Hypothalamus (tissue), 51 donors: ENCODE measurements around the gene DDX51.

Experiments used
- DNase-seq, 51 donors: peaks; one replicate each; lab custom pipeline; 2025; lab: John Stamatoyannopoulos, UW

DDX51 gene

DNA sequence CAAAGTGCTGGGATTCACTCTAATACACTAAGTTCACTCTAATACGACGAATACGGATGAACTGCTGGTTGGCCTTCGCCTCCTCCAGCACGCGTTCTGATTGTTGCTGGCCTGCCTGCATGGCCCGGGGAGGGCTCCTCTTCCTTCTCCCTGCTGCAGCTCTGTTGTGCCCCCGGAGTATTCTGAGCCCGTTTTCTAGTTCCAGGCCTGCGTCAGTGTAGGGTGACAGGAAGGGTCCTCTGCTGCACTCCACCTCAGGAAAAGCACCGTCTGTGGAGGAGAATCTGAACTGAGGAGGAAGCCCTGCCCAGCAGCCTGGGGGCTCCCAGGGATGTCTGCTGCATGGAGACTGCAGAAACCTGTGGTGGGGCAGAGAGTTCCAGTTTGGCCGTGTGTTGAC is 44.4 kb downstream of the DDX51 start:
- no peak for DNase-seq

DNA sequence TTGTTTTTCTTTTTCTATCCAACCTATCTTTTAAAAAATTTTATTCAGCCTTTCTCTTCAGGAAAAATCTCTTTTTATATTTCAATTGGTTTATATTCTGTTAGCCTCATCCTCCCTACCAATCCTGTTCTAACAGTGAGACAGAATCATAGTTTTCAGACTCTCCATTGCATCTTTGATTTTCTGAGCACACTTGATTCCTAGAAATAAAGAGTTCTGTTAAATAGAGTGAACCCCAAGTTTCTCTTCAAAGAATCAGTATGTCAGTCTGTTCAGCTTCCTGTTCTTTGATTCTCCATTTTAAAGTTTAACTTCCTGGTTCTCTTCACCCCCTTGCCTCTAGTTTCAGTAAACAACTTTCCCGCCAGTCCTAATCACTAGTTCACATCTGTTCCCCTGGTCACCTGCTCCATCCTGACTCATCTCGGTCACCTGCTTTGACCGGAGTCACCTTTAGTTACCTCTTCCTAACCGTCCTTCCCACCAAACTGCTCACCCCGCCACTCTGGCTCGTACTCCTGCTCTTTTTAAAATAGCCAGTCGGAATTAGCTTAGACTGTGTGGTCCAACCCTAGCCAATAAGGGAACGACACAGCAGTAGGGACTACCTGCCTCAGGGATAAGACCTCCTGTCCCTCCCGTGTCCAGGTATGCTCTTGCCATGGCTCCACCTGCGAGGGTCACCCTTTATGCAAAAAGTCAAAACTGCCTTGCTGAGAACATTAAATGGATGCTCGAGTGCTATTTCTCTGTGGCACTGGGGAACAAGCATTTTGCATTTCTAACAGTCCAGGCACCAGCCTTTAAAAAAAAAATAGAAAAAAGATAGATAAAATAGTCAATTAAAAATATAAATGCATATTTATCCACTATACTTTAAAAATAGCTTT is 48.4 kb downstream of the DDX51 start:
- no peak for DNase-seq

DNA sequence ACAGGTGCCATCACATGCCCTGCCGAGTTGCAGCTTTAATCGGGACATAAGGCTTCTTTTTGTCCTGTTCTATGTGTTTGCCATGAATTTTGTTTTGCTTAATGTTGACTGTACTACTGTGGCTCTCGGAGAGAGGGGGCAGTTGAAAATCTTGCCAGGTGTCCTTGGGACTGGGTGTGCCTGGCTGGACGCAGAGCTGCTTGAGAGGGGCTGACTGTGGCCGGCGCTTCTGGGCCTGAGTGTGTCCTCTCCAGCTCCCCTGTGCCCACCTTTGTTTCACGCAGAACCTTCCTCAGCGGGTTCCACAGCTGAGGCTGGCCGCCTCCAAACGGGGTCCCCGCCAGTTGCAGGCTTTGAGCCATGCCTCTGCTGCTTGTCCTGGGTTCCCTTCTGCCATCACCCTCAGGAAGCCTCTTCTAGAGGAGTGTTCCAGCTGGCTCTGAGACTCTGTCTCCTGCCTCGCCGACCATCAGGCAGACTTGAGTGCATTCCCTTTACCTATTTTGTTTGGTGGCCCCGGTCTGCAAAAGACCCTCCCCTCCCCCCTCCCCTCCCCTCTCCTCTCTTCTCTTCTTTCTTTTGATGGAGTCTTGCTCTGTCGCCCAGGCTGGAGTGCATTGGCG is 49.7 kb downstream of the DDX51 start:
- DNase-seq, result no peak

DNA sequence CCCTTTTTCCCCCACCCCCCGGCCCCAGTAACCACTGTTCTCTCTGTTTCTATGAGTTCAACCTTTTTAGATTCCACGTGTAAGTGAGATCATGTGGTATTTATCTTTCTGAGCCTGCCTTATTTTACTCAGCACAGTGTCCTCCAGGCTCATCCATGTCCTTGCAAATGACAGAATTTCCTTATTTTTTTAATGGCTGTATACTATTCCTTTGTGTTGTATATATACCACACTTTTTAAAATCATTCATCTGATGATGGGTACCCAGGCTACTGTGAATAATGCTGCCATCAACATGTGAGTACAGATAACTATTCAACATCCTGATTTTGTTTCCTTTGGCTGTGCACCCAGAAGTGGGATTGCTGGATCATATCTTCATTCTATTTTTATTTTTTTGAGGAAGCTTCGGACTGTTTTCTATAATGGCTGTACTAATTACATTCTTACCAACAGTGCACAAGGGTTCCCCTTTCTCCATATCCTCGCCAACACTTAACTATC is 54.7 kb downstream of the DDX51 start:
- DNase-seq, result no peak
